ENCODE results near the gene RNASE13. TPM values are rescaled to one million over a fixed set of nuclear protein-coding genes. Genes with fewer than 3 reads are reported as not detected.
"Not testable (repeated sequence)": the region's sequence is repeated elsewhere in the genome, so short reads cannot be mapped to it uniquely, and the experiment has no call there.

The RNASE13 gene
- total RNA-seq, 1 donor from 2014 or later: not detected

- not testable (repeated sequence) for DNase-seq
These were observed 49.0 kb downstream of the RNASE13 start for GRCh38 chr14:20985650-20986049.

Other genes starting within 250 kb of the RNASE13 start
- 28.6 and 64.0 TPM in 2 replicates for gene RNASE1, start 232.0 kb downstream of the RNASE13 start, total RNA-seq
- not detected in 2 replicates for gene RNASE3, start 143.4 kb downstream of the RNASE13 start, total RNA-seq
- gene RNASE2, start 79.3 kb downstream of the RNASE13 start, total RNA-seq: 0.14 TPM in 1 of 2 replicates, not detected in the other
- 32.8 and 32.9 TPM in 2 replicates for gene METTL17, start 44.8 kb downstream of the RNASE13 start, total RNA-seq
- not detected in 2 replicates for gene SLC39A2, start 35.5 kb downstream of the RNASE13 start, total RNA-seq
- 3.3 and 3.6 TPM in 2 replicates for gene NDRG2, start 9.7 kb downstream of the RNASE13 start, total RNA-seq
- not detected in 2 replicates for gene TPPP2, start 4.6 kb downstream of the RNASE13 start, total RNA-seq
- gene RNASE7, start 7.6 kb upstream of the RNASE13 start, total RNA-seq: not detected in 2 replicates
- not detected in 2 replicates for gene RNASE8, start 23.0 kb upstream of the RNASE13 start, total RNA-seq
- gene ARHGEF40, start 35.5 kb upstream of the RNASE13 start, total RNA-seq: 6.2 and 7.3 TPM in 2 replicates
- 5.1 and 7.0 TPM in 2 replicates for gene ZNF219, start 63.8 kb upstream of the RNASE13 start, total RNA-seq
- 0.19 TPM in 1 of 2 replicates, not detected in the other for gene TMEM253, start 66.3 kb upstream of the RNASE13 start, total RNA-seq
- not detected in 2 replicates for gene OR5AU1, start 121.3 kb upstream of the RNASE13 start, total RNA-seq
- 601 and 625 TPM in 2 replicates for gene HNRNPC, start 234.6 kb upstream of the RNASE13 start, total RNA-seq
- gene RPGRIP1, start 245.3 kb upstream of the RNASE13 start, total RNA-seq: 0.33 TPM in 1 of 2 replicates, not detected in the other

All from dermis blood vessel endothelial cell (primary cell).